Measurements from ENCODE around the gene SNCB. TPM values are rescaled to one million over a fixed set of nuclear protein-coding genes. Genes with fewer than 3 reads are reported as not detected.

Gene SNCB
- total and polyA plus RNA-seq, 2 of the 4 experiments (the other 2 are of a cell fraction), result 0.41 TPM; not detected in 1

DNA sequence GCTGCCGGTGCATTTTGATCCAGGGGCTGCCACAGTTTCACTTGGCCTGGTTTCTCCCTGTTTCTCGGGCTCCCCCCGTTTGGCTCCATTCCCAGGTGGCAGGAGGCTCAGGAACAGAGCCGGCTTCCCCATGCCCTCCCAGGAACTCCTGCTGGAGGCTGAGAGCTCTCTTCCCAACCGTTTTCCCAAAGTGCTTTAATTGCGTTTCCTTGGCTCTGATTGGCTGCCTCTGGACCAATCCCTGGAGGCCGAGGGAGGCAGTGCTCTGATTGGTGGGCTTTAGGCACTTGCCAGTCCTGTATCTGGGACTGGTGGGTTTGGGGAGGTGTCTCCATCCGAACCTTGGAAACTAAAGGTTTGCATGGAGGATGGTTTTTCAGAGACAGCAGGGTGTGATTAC lies 21.8 kb upstream of the SNCB start (continued):
- TF ChIP-seq, protein P1, sequence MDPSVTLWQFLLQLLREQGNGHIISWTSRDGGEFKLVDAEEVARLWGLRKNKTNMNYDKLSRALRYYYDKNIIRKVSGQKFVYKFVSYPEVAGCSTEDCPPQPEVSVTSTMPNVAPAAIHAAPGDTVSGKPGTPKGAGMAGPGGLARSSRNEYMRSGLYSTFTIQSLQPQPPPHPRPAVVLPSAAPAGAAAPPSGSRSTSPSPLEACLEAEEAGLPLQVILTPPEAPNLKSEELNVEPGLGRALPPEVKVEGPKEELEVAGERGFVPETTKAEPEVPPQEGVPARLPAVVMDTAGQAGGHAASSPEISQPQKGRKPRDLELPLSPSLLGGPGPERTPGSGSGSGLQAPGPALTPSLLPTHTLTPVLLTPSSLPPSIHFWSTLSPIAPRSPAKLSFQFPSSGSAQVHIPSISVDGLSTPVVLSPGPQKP (IDR thresholded peaks at IDR 0.05; ENCODE audit: borderline replicate concordance, low read depth, low read length), result no peak

DNA sequence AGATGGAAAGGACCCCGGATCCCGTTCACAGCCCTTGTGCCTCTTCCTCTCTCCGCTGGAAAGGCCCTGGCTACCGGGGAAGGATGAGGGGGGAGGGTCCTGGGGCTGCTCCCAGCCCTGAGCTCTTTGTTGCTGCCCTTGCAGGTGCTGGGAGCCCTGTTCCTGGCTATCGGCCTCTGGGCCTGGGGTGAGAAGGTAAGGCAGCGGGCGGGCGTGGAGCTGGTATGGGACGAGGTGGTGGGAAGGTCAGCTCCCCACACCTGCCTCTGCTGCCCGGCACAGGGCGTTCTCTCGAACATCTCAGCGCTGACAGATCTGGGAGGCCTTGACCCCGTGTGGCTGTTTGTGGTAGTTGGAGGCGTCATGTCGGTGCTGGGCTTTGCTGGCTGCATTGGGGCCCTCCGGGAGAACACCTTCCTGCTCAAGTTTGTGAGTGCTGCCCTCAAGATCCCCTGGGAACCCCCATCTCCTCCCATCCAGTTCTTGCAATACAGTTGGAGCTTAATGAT lies 21.2 kb upstream of the SNCB start:
- no peak overlapping the region for H2AK9ac ChIP-seq (replicated peaks; ENCODE audit: low read depth, low read length, poor library complexity)
- in situ Hi-C loops (cut with MboI; ENCODE audit: low sequenced_read_pairs), result no loop called here
- TF ChIP-seq MXI1 (IDR thresholded peaks at IDR 0.05; ENCODE audit: borderline replicate concordance, low read depth, low read length) (no peak), POLR2A (IDR thresholded peaks at IDR 0.05; ENCODE audit: low read depth, low read length) (no peak), FOS (IDR thresholded peaks at IDR 0.05; ENCODE audit: low read depth, low read length) (no peak), RCOR1 (IDR thresholded peaks at IDR 0.05; ENCODE audit: insufficient replicate concordance, low read length) (no peak), RFX5 (IDR thresholded peaks at IDR 0.05; ENCODE audit: low read depth, low read length) (no peak), MAFK (IDR thresholded peaks at IDR 0.05; ENCODE audit: low read depth, low read length) (no peak), CEBPB (IDR thresholded peaks at IDR 0.05; ENCODE audit: low read depth, low read length) (no peak), SMC3 (IDR thresholded peaks at IDR 0.05; ENCODE audit: low read depth, low read length) (no peak), BHLHE40 (IDR thresholded peaks at IDR 0.05; ENCODE audit: low read depth, low read length) (no peak)
- TF ChIP-seq, protein P1 (IDR thresholded peaks at IDR 0.05; ENCODE audit: borderline replicate concordance, low read depth, low read length), result no peak
- TF ChIP-seq, protein P2, sequence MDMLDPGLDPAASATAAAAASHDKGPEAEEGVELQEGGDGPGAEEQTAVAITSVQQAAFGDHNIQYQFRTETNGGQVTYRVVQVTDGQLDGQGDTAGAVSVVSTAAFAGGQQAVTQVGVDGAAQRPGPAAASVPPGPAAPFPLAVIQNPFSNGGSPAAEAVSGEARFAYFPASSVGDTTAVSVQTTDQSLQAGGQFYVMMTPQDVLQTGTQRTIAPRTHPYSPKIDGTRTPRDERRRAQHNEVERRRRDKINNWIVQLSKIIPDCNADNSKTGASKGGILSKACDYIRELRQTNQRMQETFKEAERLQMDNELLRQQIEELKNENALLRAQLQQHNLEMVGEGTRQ (IDR thresholded peaks at IDR 0.05; ENCODE audit: low read depth, low read length), result no peak
- TF ChIP-seq, protein P3, sequence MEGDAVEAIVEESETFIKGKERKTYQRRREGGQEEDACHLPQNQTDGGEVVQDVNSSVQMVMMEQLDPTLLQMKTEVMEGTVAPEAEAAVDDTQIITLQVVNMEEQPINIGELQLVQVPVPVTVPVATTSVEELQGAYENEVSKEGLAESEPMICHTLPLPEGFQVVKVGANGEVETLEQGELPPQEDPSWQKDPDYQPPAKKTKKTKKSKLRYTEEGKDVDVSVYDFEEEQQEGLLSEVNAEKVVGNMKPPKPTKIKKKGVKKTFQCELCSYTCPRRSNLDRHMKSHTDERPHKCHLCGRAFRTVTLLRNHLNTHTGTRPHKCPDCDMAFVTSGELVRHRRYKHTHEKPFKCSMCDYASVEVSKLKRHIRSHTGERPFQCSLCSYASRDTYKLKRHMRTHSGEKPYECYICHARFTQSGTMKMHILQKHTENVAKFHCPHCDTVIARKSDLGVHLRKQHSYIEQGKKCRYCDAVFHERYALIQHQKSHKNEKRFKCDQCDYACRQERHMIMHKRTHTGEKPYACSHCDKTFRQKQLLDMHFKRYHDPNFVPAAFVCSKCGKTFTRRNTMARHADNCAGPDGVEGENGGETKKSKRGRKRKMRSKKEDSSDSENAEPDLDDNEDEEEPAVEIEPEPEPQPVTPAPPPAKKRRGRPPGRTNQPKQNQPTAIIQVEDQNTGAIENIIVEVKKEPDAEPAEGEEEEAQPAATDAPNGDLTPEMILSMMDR (conservative IDR thresholded peaks at IDR 0.05; ENCODE audit: low read depth, low read length), result no peak

More for the DNA sequence above, 21.2 kb upstream of the SNCB start:
- Histone ChIP-seq H3K27me3 (ENCODE audit: control insufficient read depth, insufficient read depth, low read length) (no peaks in the 10 kb centered on the region), H3K56ac (ENCODE audit: extremely low read depth, insufficient read depth, low read length) (no peak overlapping the region), H3K23ac (ENCODE audit: low read depth, low read length) (no peak overlapping the region), H3K4me2 (ENCODE audit: low read depth, low read length) (no peak overlapping the region), H4K8ac (ENCODE audit: low read depth in 2 of 2, low read length in 2 of 2) (no peak overlapping the region), H3K4me3 (ENCODE audit: insufficient read depth, low read depth, low read length) (no peak overlapping the region), H3K36me3 (ENCODE audit: control insufficient read depth, insufficient read depth, low read length) (peaks cover 10% of the 10 kb centered on the region; the same call in 1 of the 2 replicates), H3K27ac (ENCODE audit: insufficient read depth, low read length) (no peak overlapping the region), H4K5ac (ENCODE audit: low read depth, low read length) (no peak overlapping the region), H3K14ac (replicated peaks; ENCODE audit: low read depth, low read length) (no peak overlapping the region), H2BK15ac (ENCODE audit: low read depth, low read length) (no peak overlapping the region), H2BK5ac (ENCODE audit: low read depth, low read length, poor library complexity, severe bottlenecking) (no peak overlapping the region), H2AK5ac (ENCODE audit: low read depth, low read length) (no peak overlapping the region), H2BK20ac (ENCODE audit: low read depth, low read length) (no peak overlapping the region), H3K9ac (ENCODE audit: low read depth, low read length) (no peak overlapping the region), H2BK120ac (ENCODE audit: low read depth, low read length) (no peak overlapping the region), H3K18ac (ENCODE audit: low read depth, low read length) (no peak overlapping the region), H2AFZ (replicated peaks; ENCODE audit: low read length, poor library complexity) (no peak overlapping the region), H3K9me3 (ENCODE audit: control insufficient read depth, insufficient read depth, low read length) (no peaks in the 10 kb centered on the region), H3K9me1 (ENCODE audit: insufficient read depth, low read length) (peaks cover 7% of the 10 kb centered on the region; the same call in 1 of the 2 replicates), H4K20me1 (ENCODE audit: insufficient read depth, low read length) (peaks cover 39% of the 10 kb centered on the region), H4K91ac (ENCODE audit: insufficient read depth, low read depth, low read length) (no peak overlapping the region), H3K4me1 (ENCODE audit: control insufficient read depth, insufficient read depth, low read length) (peaks cover 12% of the 10 kb centered on the region; the same call in 1 of the 2 replicates), H3K79me1 (ENCODE audit: low read depth in 1 of 2, low read length in 2 of 2) (peaks cover 4 to 42% of the 10 kb centered on the region in 2 experiments), H3K4ac (ENCODE audit: low read depth, low read length) (no peak overlapping the region)
- POLR2A ChIA-PET (ENCODE audit: unreplicated experiment), result no interaction called here
- dilution Hi-C loops (cut with HindIII; ENCODE audit: low sequenced_read_pairs, unreplicated experiment) (no loop called here), intact Hi-C loops (cut with micrococcal nuclease) (no loop called here)
- no peak for ATAC-seq (ENCODE audit: low read depth)
- WGBS, 2 experiments (ENCODE audit: extremely low coverage in 2 of 2, insufficient read length in 1 of 2), result 94% methylated on average over 3 of the region's 17 CpGs; no CpG with 5 or more reads in 1 of the 2 experiments
- BruUV-seq (replicated peaks), result no TSS peak
- no peak for DNase-seq
- CTCF ChIA-PET, result interaction anchor here (0.7 to 1.3 kb wide), 2 partner anchors 9 to 313 kb away, joined by 3 to 5 read pairs; no protein-coding TSS in a partner anchor

Measured in IMR-90 (cell line).